Measurements from ENCODE around the gene RAET1E.
A peak's percentile ranks its signal among the peaks of the same experiment; 100 is the strongest.
"Not testable (repeated sequence)": the region's sequence is repeated elsewhere in the genome, so short reads cannot be mapped to it uniquely, and the experiment has no call there.

Gene RAET1E

GRCh38 chr6:149907317-149907716, 9.4 kb upstream of the RAET1E start:
- DNase-seq, result no peak

GRCh38 chr6:149906405-149906804, 8.5 kb upstream of the RAET1E start:
- no peak for DNase-seq

GRCh38 chr6:149905911-149906371, 8.0 kb upstream of the RAET1E start:
- DNase-seq, result no peak

- no peak for DNase-seq
Measured at GRCh38 chr6:149905371-149905910, 7.5 kb upstream of the RAET1E start.

GRCh38 chr6:149904661-149905370, 6.9 kb upstream of the RAET1E start:
- no peak for DNase-seq

GRCh38 chr6:149903938-149904611, 6.2 kb upstream of the RAET1E start:
- DNase-seq, result peak; percentile 79

GRCh38 chr6:149901444-149902140, 3.7 kb upstream of the RAET1E start:
- DNase-seq, result no peak

- DNase-seq, result no peak
Measured at GRCh38 chr6:149900620-149901443, 2.9 kb upstream of the RAET1E start.

- no peak for DNase-seq
Measured at GRCh38 chr6:149899926-149900619, 2.2 kb upstream of the RAET1E start.

- no peak for DNase-seq
Measured at GRCh38 chr6:149899486-149899885, 1.6 kb upstream of the RAET1E start.

GRCh38 chr6:149898966-149899365, 1.1 kb upstream of the RAET1E start:
- no peak for DNase-seq

GRCh38 chr6:149897015-149897697, 757 bp downstream of the RAET1E start:
- peak; percentile 7 for DNase-seq

- peak; percentile 13 for DNase-seq
Measured at GRCh38 chr6:149896491-149896890, 1.4 kb downstream of the RAET1E start.

- peak; percentile 90 for DNase-seq
Measured at GRCh38 chr6:149895833-149896271, 2.1 kb downstream of the RAET1E start.

- DNase-seq, result peak; percentile 12
Measured at GRCh38 chr6:149895048-149895590, 2.8 kb downstream of the RAET1E start.

GRCh38 chr6:149891864-149892263, 6.0 kb downstream of the RAET1E start:
- not testable (repeated sequence) for DNase-seq

GRCh38 chr6:149891259-149891658, 6.7 kb downstream of the RAET1E start:
- DNase-seq, result peak; percentile 20

GRCh38 chr6:149890629-149891045, 7.3 kb downstream of the RAET1E start:
- no peak for DNase-seq

- DNase-seq, result no peak
Measured at GRCh38 chr6:149889326-149889725, 8.6 kb downstream of the RAET1E start.

GRCh38 chr6:149888659-149889058, 9.3 kb downstream of the RAET1E start:
- DNase-seq, result no peak

- no peak for DNase-seq
Measured at GRCh38 chr6:149888093-149888492, 9.8 kb downstream of the RAET1E start.
